Activated B cell treated with CpG ODN at 0.5 μM for 24 hours (primary cell): Measurements from ENCODE around the gene BRCA1. TPM values are rescaled to one million over a fixed set of nuclear protein-coding genes. Genes with fewer than 3 reads are reported as not detected.

ENCODE experiments used
- ATAC-seq: fragments of 200-7000 bp; cut with Tn5 transposase; one replicate; pipeline ENCODE4 v1.10.0; 2021; ENCODE audit warnings: low read depth, mild to moderate bottlenecking, moderate library complexity
- CTCF ChIA-PET: fragments of 350-600 bp; sonication (Branson Sonifier 250); formaldehyde crosslinking; loops from one replicate; lab custom pipeline; 2021; ENCODE audit warnings: antibody characterized with exemption; lab: Charles Lee
- POLR2A ChIA-PET: fragments of 350-600 bp; sonication (Branson Sonifier 250); formaldehyde crosslinking; loops from one replicate; lab custom pipeline; 2021; ENCODE audit warnings: antibody characterized with exemption; lab: Charles Lee
- DNase-seq: peaks from one replicate; pipeline ENCODE4 v3.0.0; 2022
- H3K27ac Mint-ChIP-seq: one replicate; pipeline ENCODE4 v1.8.0; 2020; ENCODE audit warnings: mixed read lengths
- H3K27me3 Mint-ChIP-seq: one replicate; pipeline ENCODE4 v1.8.0; 2021; ENCODE audit warnings: mixed read lengths
- H3K36me3 Mint-ChIP-seq: one replicate; pipeline ENCODE4 v1.8.0; 2021; ENCODE audit warnings: low read depth, mixed read lengths
- H3K4me1 Mint-ChIP-seq: one replicate; pipeline ENCODE4 v1.8.0; 2021; ENCODE audit warnings: mixed read lengths
- H3K4me3 Mint-ChIP-seq: one replicate; pipeline ENCODE4 v1.8.0; 2020; ENCODE audit warnings: mild to moderate bottlenecking, mixed read lengths
- H3K9me3 Mint-ChIP-seq: one replicate; pipeline ENCODE4 v1.8.0; 2020; ENCODE audit warnings: mixed read lengths
- intact Hi-C: fragments of 100-400 bp; cut with micrococcal nuclease; formaldehyde crosslinking; loops from one replicate; pipeline ENCODE4 v1.15.1; 2024
- total RNA-seq: library from RNA; stranded (reverse); gene quantifications from 2 replicates; pipeline ENCODE4 v1.2.3, GENCODE V29; 2022
- TF ChIP-seq, protein P1 (sequence below): fragments of 200-600 bp; IDR thresholded peaks from one replicate; pipeline ENCODE4 v1.8.0; 2022; ENCODE audit warnings: antibody characterized with exemption, mild to moderate bottlenecking

The BRCA1 gene
- total RNA-seq, 1 donor from 2014 or later: 13.3 TPM

DNA sequence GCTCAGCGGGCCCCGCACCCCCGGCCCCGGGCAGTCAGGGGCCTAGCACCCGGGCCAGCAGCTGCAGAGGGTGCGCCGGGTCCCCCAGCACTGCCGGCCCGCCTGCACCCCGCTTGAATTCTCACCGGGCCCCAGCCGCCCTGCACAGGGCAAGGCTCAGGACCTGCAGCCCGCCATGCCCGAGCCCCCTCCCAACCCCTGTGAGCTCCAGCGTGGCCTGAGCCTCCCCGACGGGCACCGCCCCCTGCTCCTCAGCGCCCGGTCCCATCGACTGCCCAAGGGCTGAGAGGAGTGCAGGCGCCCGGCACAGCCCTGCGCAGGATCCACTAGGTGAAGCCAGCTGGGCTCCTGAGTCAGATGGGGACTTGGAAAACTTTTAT lies 1.7 kb upstream of the BRCA1 start:
- Mint-ChIP-seq H3K9me3 (no peaks in the 10 kb centered on the region), H3K4me1 (peaks cover 44% of the 10 kb centered on the region), H3K27ac (no peak overlapping the region), H3K27me3 (no peaks in the 10 kb centered on the region), H3K4me3 (no peak overlapping the region), H3K36me3 (peaks cover 22% of the 10 kb centered on the region)
- intact Hi-C loops: no loop called here
- CTCF ChIA-PET: no interaction called here
- TF ChIP-seq, protein P1, sequence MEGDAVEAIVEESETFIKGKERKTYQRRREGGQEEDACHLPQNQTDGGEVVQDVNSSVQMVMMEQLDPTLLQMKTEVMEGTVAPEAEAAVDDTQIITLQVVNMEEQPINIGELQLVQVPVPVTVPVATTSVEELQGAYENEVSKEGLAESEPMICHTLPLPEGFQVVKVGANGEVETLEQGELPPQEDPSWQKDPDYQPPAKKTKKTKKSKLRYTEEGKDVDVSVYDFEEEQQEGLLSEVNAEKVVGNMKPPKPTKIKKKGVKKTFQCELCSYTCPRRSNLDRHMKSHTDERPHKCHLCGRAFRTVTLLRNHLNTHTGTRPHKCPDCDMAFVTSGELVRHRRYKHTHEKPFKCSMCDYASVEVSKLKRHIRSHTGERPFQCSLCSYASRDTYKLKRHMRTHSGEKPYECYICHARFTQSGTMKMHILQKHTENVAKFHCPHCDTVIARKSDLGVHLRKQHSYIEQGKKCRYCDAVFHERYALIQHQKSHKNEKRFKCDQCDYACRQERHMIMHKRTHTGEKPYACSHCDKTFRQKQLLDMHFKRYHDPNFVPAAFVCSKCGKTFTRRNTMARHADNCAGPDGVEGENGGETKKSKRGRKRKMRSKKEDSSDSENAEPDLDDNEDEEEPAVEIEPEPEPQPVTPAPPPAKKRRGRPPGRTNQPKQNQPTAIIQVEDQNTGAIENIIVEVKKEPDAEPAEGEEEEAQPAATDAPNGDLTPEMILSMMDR: no peak
- POLR2A ChIA-PET: interaction anchor here (0.6 to 0.9 kb wide), 2 partner anchors 31 to 43 kb away, joined by 3 to 6 read pairs; no protein-coding TSS in a partner anchor
- no peak for ATAC-seq
- no peak for DNase-seq

DNA sequence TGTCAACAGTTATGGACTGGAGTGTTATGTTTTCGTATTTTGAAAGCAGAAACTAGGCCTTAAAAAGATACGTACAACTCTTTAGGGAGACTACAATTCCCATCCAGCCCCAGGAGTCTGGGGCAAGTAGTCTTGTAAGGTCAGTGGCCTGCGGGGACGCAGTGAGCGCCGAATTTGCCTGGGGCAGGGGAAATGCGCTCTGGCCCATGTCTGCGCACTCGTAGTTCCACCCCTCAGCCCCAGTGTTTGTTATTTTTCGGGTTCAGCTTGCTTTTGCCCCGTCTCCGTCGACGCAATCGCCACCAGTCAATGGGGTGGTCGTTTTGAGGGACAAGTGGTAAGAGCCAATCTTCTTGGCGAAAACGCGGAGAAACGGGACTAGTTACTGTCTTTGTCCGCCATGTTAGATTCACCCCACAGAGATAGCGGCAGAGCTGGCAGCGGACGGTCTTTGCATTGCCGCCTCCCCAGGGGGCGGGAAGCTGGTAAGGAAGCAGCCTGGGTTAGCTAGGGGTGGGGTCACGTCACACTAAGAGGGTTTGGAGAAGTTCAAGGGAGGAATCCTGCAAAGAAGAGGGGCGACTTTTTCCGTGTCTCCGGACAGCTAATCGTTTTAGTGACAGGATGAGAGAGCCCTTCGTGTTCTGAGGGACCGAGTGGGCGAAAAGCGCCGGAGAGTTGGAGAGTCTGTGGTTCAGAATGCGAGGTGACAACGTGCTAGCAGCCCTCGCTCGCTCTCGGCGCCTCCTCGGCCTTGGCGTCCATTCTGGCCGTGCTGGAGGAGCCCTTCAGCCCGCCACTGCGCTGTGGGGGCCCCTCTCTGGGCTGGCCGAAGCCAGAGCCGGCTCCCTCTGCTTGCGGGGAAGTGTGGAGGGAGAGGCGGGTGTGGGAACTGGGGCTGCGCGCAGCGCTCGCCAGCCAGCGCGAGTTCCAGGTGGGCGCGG lies 1.1 kb upstream of the BRCA1 start:
- DNase-seq: no peak
- ChIA-PET CTCF (no interaction called here), POLR2A (interaction anchor here (1.7 to 2.5 kb wide), 3 partner anchors 44 to 189 kb away, joined by 5 to 29 read pairs (median 10); partner anchors contain the start of gene RPL27)

DNA sequence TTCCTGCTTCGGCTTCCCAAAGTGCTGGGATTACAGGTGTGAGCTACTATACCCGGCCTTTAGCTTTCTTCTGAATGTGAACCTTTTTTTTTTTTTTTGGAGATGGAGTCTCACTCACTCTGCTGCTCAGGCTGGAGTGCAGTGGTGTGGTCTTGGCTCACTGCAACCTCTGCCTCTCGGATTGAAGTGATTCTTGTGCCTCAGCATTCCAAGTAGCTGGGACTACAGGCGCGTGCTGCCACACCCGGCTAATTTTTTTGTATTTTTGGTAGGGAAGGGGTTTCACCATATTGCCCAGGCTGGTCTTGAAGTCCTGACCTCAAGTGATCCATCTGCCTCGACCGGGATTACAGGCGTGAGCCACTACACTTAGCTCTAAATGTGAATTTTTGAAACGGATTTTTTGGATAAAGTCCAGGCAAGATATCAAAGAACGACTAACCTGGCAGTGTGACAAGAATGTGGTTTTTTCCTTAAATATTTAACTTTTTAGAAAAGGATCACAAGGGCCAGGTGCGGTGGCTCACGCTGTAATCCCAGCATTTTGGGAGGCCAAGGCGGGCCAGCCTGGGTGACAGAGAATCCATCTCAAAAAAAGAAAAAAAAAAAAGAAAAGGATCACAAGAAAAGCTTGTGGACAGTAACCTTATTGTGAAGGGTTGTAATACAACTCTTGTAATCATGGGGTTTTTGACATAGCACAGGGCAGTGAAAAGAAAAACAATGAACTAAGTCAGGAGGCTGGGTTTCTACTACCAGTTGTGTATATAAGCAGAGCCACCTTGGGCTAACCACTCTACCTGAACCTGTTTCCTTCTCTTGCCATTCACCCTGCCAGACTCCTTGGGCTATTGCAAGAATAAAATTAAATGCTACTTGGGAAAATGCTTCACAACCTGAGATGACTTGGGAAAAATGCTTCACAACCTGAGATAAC lies 6.2 kb downstream of the BRCA1 start:
- no peak overlapping the region for H3K4me3 Mint-ChIP-seq
- peaks cover 2% of the 10 kb centered on the region for H3K4me1 Mint-ChIP-seq
- POLR2A ChIA-PET: no interaction called here
- intact Hi-C loops: no loop called here
- TF ChIP-seq, protein P1: no peak
- no peak for ATAC-seq
- H3K27me3 Mint-ChIP-seq: no peaks in the 10 kb centered on the region
- no peak for DNase-seq
- CTCF ChIA-PET: no interaction called here
- no peaks in the 10 kb centered on the region for H3K9me3 Mint-ChIP-seq
- no peak overlapping the region for H3K27ac Mint-ChIP-seq
- no peaks in the 10 kb centered on the region for H3K36me3 Mint-ChIP-seq

More for the DNA sequence above, 1.1 kb upstream of the BRCA1 start:
- Mint-ChIP-seq H3K27me3 (no peaks in the 10 kb centered on the region), H3K9me3 (no peaks in the 10 kb centered on the region), H3K4me3 (peak overlapping the region; percentile 98), H3K36me3 (peaks cover 21% of the 10 kb centered on the region), H3K27ac (peak overlapping the region; percentile 90), H3K4me1 (peaks cover 44% of the 10 kb centered on the region)
- ATAC-seq: no peak
- TF ChIP-seq, protein P1: no peak
- intact Hi-C loops: loop anchor here (1.0 to 2.0 kb wide), 5 partner anchors 44 to 357 kb away; partner anchors contain the start of genes DHX8, RPL27, TMEM106A and VAT1

- CTCF ChIA-PET: no interaction called here
Observed at GRCh38 chr17:43114151-43114552, 11.0 kb downstream of the BRCA1 start.

More at GRCh38 chr17:43114151-43114552, 11.0 kb downstream of the BRCA1 start:
- TF ChIP-seq, protein P1: no peak
- intact Hi-C loops: no loop called here
- Mint-ChIP-seq H3K4me1 (no peaks in the 10 kb centered on the region), H3K27ac (no peak overlapping the region), H3K27me3 (no peaks in the 10 kb centered on the region), H3K36me3 (no peaks in the 10 kb centered on the region), H3K4me3 (no peak overlapping the region), H3K9me3 (no peaks in the 10 kb centered on the region)
- ATAC-seq (no peak), DNase-seq (no peak)
- POLR2A ChIA-PET: no interaction called here
